GM04503 (cell line): ENCODE results near the gene CD34.
"Not testable (repeated sequence)": the region's sequence is repeated elsewhere in the genome, so short reads cannot be mapped to it uniquely, and the experiment has no call there.

Experiments
- DNase-seq: peaks from one replicate; pipeline ENCODE4 v3.0.0-alpha.2; 2012; ENCODE audit warnings: low read depth

Gene CD34

GRCh38 chr1:207910591-207911354, at the start of gene CD34:
TSS of gene CD34 (minus strand) at chr1:207911125. CDS start at chr1:207911080, 45 bp downstream.
- no peak for DNase-seq

GRCh38 chr1:207960346-207960745, 49.4 kb upstream of the CD34 start:
- no peak for DNase-seq

GRCh38 chr1:207959910-207960309, 49.0 kb upstream of the CD34 start:
- DNase-seq = no peak

GRCh38 chr1:207959141-207959825, 48.4 kb upstream of the CD34 start:
- DNase-seq = no peak

- DNase-seq = no peak
These were observed 47.6 kb upstream of the CD34 start for GRCh38 chr1:207958376-207959139.

- DNase-seq = no peak
These were observed 46.1 kb upstream of the CD34 start for GRCh38 chr1:207956986-207957385.

- no peak for DNase-seq
These were observed 43.2 kb upstream of the CD34 start for GRCh38 chr1:207954104-207954503.

- no peak for DNase-seq
These were observed 42.0 kb upstream of the CD34 start for GRCh38 chr1:207952617-207953542.

GRCh38 chr1:207951652-207952051, 40.7 kb upstream of the CD34 start:
- DNase-seq = no peak

- DNase-seq = no peak
These were observed 39.8 kb upstream of the CD34 start for GRCh38 chr1:207950750-207951149.

- DNase-seq = no peak
These were observed 38.8 kb upstream of the CD34 start for GRCh38 chr1:207949571-207950195.

GRCh38 chr1:207948536-207949250, 37.8 kb upstream of the CD34 start:
- DNase-seq = no peak

- DNase-seq = no peak
These were observed 35.8 kb upstream of the CD34 start for GRCh38 chr1:207946756-207947155.

GRCh38 chr1:207944571-207944970, 33.6 kb upstream of the CD34 start:
- DNase-seq = no peak

GRCh38 chr1:207942337-207942741, 31.4 kb upstream of the CD34 start:
- not testable (repeated sequence) for DNase-seq

- no peak for DNase-seq
These were observed 30.7 kb upstream of the CD34 start for GRCh38 chr1:207941665-207942064.

- DNase-seq = no peak
These were observed 27.1 kb upstream of the CD34 start for GRCh38 chr1:207938016-207938415.

- DNase-seq = no peak
These were observed 26.3 kb upstream of the CD34 start for GRCh38 chr1:207937204-207937603.

GRCh38 chr1:207935166-207935583, 24.2 kb upstream of the CD34 start:
- no peak for DNase-seq

GRCh38 chr1:207933205-207933800, 22.4 kb upstream of the CD34 start:
- DNase-seq = no peak
